Endodermal cell (in vitro differentiated cells): ENCODE results near the gene ANKFY1. TPM values are rescaled to one million over a fixed set of nuclear protein-coding genes. Genes with fewer than 3 reads are reported as not detected.
A peak's percentile ranks its signal among the peaks of the same experiment; 100 is the strongest.

Experiments used
- DNase-seq: peaks from one replicate; pipeline ENCODE4 v3.0.0-alpha.2; 2017
- H3K27ac ChIP-seq: 2 replicates; pipeline ENCODE4 v1.5.1; 2013; ENCODE audit warnings: mild to moderate bottlenecking, low read depth, low read length, moderate library complexity
- H3K27me3 ChIP-seq: 2 replicates; pipeline ENCODE4 v1.6.1; 2013; ENCODE audit warnings: mild to moderate bottlenecking, low read length, moderate library complexity; ENCODE audit not compliant: insufficient read depth, control insufficient read depth, poor library complexity, severe bottlenecking
- H3K36me3 ChIP-seq: 2 replicates; pipeline ENCODE4 v1.7.0; 2013; ENCODE audit warnings: mild to moderate bottlenecking, low read length, moderate library complexity; ENCODE audit not compliant: control insufficient read depth, insufficient read depth
- H3K4me1 ChIP-seq: one replicate; pipeline ENCODE4 v1.7.0; 2013; ENCODE audit warnings: low read length; ENCODE audit not compliant: control insufficient read depth, insufficient read depth
- H3K4me3 ChIP-seq: 2 replicates; pipeline ENCODE4 v1.5.1; 2013; ENCODE audit warnings: mild to moderate bottlenecking, low read length, moderate library complexity
- H3K9ac ChIP-seq: 2 replicates; pipeline ENCODE4 v1.6.1; 2013; ENCODE audit warnings: mild to moderate bottlenecking, low read length, moderate library complexity; ENCODE audit not compliant: poor library complexity, severe bottlenecking; ENCODE audit errors: extremely low read depth
- H3K9me3 ChIP-seq: 2 replicates; pipeline ENCODE4 v1.6.1; 2013; ENCODE audit warnings: mild to moderate bottlenecking, low read length, moderate library complexity; ENCODE audit not compliant: control insufficient read depth
- H3K27ac Mint-ChIP-seq: 2 replicates; pipeline ENCODE4 v1.8.0; 2020; ENCODE audit warnings: mixed read lengths
- H3K27me3 Mint-ChIP-seq: 2 replicates; pipeline ENCODE4 v1.8.0; 2021; ENCODE audit warnings: mild to moderate bottlenecking, mixed read lengths; ENCODE audit not compliant: insufficient read depth
- H3K36me3 Mint-ChIP-seq: 2 replicates; pipeline ENCODE4 v1.8.0; 2020; ENCODE audit warnings: low read depth, mixed read lengths
- H3K4me1 Mint-ChIP-seq: 2 replicates; pipeline ENCODE4 v1.8.0; 2020; ENCODE audit warnings: mixed read lengths
- H3K4me3 Mint-ChIP-seq: 2 replicates; pipeline ENCODE4 v1.8.0; 2020; ENCODE audit warnings: mild to moderate bottlenecking, moderate library complexity, mixed read lengths
- H3K9me3 Mint-ChIP-seq: 2 replicates; pipeline ENCODE4 v1.8.0; 2020; ENCODE audit warnings: mild to moderate bottlenecking, mixed read lengths
- CTCF ChIP-seq: fragments of 200-600 bp; sonication (generic); conservative IDR thresholded peaks from 2 replicates; pipeline ENCODE4 v1.5.0; 2021; ENCODE audit warnings: antibody characterized with exemption, mild to moderate bottlenecking
- WGBS, 2 experiments: methylation state at CpG; one replicate each; pipeline versions ENCODE4 v1.1.5 to v1.1.7; 2013; ENCODE audit warnings: missing lambda C conversion rate in 2 of 2, mixed read lengths in 1 of 2; ENCODE audit not compliant: insufficient coverage in 1 of 2, insufficient read length in 1 of 2; 5-methylcytosine and 5-hydroxymethylcytosine counted together
- total RNA-seq, 2 donors: library from RNA; stranded (reverse); fragmentation: NEBNext Ultra II Directional in 1 of 2; extraction: Animal tissue kit (Norgen Biotek cat#: 25700) in 1 of 2; gene quantifications; 2 replicates in 1 of 2; 3 replicates in 1 of 2; pipeline ENCODE4 v1.2.1, GENCODE V29; 2021

The ANKFY1 gene
- total RNA-seq, 2 donors from 2014 or later, result 48.0 to 62.4 TPM

GRCh38 chr17:4304417-4305027 lies 40.7 kb upstream of the ANKFY1 start:
- peaks cover 63% of the 10 kb centered on the region for H3K36me3 ChIP-seq
- H3K27ac ChIP-seq, result no peak overlapping the region
- Mint-ChIP-seq H3K36me3 (peaks cover 51% of the 10 kb centered on the region), H3K27ac (no peak overlapping the region), H3K27me3 (no peaks in the 10 kb centered on the region), H3K4me3 (no peak overlapping the region), H3K9me3 (no peaks in the 10 kb centered on the region), H3K4me1 (peaks cover 5% of the 10 kb centered on the region)
- no peaks in the 10 kb centered on the region for H3K4me1 ChIP-seq
- peak; percentile 77 for DNase-seq
- H3K9me3 ChIP-seq, result no peaks in the 10 kb centered on the region
- H3K4me3 ChIP-seq, result no peak overlapping the region
- no peaks in the 10 kb centered on the region for H3K27me3 ChIP-seq
- no peak overlapping the region for H3K9ac ChIP-seq
- 62 to 70% methylated on average over 2 to 6 of the region's 6 CpGs for whole genome bisulfite sequencing, 2 experiments
- TF ChIP-seq CTCF, result peak; percentile 89

GRCh38 chr17:4301066-4301465 lies 37.3 kb upstream of the ANKFY1 start:
- WGBS, 2 experiments, result 98 to 100% methylated on average over 2 to 5 of the region's 5 CpGs
- no peaks in the 10 kb centered on the region for H3K27me3 ChIP-seq
- H3K36me3 ChIP-seq, result peaks cover 71% of the 10 kb centered on the region
- H3K36me3 Mint-ChIP-seq, result peaks cover 55% of the 10 kb centered on the region
- no peak overlapping the region for H3K4me3 Mint-ChIP-seq
- H3K27ac ChIP-seq, result no peak overlapping the region
- no peak overlapping the region for H3K4me3 ChIP-seq
- H3K4me1 Mint-ChIP-seq, result peaks cover 12% of the 10 kb centered on the region
- no peaks in the 10 kb centered on the region for H3K9me3 Mint-ChIP-seq
- TF ChIP-seq CTCF, result no peak
- H3K27me3 Mint-ChIP-seq, result no peaks in the 10 kb centered on the region
- DNase-seq, result no peak
- no peak overlapping the region for H3K9ac ChIP-seq
- no peaks in the 10 kb centered on the region for H3K9me3 ChIP-seq
- no peaks in the 10 kb centered on the region for H3K4me1 ChIP-seq
- no peak overlapping the region for H3K27ac Mint-ChIP-seq

- Histone ChIP-seq H3K4me3 (no peak overlapping the region), H3K9me3 (no peaks in the 10 kb centered on the region), H3K27me3 (no peaks in the 10 kb centered on the region), H3K4me1 (no peaks in the 10 kb centered on the region), H3K36me3 (peaks cover 79% of the 10 kb centered on the region), H3K27ac (no peak overlapping the region), H3K9ac (no peak overlapping the region)
- H3K4me1 Mint-ChIP-seq, result peaks cover 12% of the 10 kb centered on the region
- no peak for DNase-seq
- 85 to 91% methylated on average over 3 of the region's 3 CpGs for WGBS, 2 experiments
- peak overlapping the region; percentile 3 for H3K27ac Mint-ChIP-seq
- H3K36me3 Mint-ChIP-seq, result peaks cover 69% of the 10 kb centered on the region
- TF ChIP-seq CTCF, result no peak
- no peaks in the 10 kb centered on the region for H3K9me3 Mint-ChIP-seq
- no peak overlapping the region for H3K4me3 Mint-ChIP-seq
- H3K27me3 Mint-ChIP-seq, result no peaks in the 10 kb centered on the region
These were observed 33.6 kb upstream of the ANKFY1 start for GRCh38 chr17:4297351-4297750.
